Fibroblast of the aortic adventitia (primary cell): ENCODE results near the gene PPFIA3. TPM values are rescaled to one million over a fixed set of nuclear protein-coding genes. Genes with fewer than 3 reads are reported as not detected.
"Not testable (repeated sequence)": the region's sequence is repeated elsewhere in the genome, so short reads cannot be mapped to it uniquely, and the experiment has no call there.

Source experiments
- DNase-seq: peaks from one replicate; pipeline ENCODE4 v3.0.0-alpha.2; 2010; ENCODE audit warnings: low read depth
- H3K4me3 ChIP-seq: 2 replicates; pipeline ENCODE4 v1.5.1; 2011; ENCODE audit warnings: low read depth, mild to moderate bottlenecking, control low read depth, low read length, moderate library complexity
- total RNA-seq: library from RNA; depleted of rRNA; stranded (reverse); fragments of >200 nt; gene quantifications from 2 replicates; pipeline ENCODE4 v1.2.3, GENCODE V29; 2012; ENCODE audit warnings: low replicate concordance
- TF ChIP-seq, protein P1 (sequence below): IDR thresholded peaks from 2 replicates; pipeline ENCODE4 v1.5.1; 2011; ENCODE audit warnings: mild to moderate bottlenecking, low read length, control low read depth, inconsistent platforms; ENCODE audit not compliant: insufficient read depth

PPFIA3 gene
- total RNA-seq: 0.99 and 2.4 TPM in 2 replicates

DNA sequence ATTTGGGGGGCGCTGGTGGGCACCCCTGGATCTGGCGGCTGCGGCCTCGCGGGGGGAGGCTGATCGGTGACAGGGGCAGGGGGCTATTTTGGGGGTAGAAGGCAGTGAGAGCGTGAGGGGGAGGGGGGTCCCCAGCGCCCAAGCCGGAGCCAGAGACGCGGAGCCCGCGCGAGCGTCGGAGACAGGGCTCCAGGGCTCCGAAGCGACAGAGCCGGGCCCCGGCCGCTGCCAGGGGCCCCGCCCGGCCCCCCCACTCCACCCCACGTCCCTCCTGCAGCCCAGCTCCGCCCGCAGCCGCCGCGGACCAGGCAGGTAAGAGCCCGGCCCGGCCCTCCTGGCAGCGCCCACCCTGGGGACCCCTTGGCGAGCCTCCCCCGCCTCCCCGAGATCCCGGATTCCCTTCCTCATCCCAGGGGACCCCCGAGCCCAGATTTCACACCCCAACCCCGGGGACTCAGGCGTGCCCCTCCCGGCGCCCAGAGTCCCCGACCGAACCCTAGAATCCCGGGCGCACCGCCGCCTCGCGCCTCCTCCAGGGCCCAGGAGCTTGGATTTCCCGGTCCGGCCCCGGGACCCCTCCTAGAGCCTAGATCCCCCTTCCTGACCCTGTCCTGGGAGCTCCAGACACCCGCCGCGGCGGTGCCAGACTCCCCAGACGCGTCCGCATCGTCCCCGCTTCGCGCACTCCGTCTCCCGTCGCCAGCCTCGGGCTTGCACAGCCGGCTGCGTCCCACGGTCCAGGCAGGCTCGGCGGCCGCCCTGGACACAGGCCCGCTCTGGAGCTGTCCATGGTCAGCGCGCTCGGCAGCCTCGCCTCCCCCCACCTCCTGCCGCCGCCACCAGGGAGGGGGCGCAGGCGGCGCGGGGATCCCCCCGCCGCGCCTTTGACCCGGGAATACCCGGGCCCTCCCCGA is at the start of gene PPFIA3:
TSS of gene PPFIA3 (plus strand) at position 134 of the 914 bp plus-strand sequence. CDS start 8,330 bp downstream, outside the sequence.
- TF ChIP-seq, protein P1, sequence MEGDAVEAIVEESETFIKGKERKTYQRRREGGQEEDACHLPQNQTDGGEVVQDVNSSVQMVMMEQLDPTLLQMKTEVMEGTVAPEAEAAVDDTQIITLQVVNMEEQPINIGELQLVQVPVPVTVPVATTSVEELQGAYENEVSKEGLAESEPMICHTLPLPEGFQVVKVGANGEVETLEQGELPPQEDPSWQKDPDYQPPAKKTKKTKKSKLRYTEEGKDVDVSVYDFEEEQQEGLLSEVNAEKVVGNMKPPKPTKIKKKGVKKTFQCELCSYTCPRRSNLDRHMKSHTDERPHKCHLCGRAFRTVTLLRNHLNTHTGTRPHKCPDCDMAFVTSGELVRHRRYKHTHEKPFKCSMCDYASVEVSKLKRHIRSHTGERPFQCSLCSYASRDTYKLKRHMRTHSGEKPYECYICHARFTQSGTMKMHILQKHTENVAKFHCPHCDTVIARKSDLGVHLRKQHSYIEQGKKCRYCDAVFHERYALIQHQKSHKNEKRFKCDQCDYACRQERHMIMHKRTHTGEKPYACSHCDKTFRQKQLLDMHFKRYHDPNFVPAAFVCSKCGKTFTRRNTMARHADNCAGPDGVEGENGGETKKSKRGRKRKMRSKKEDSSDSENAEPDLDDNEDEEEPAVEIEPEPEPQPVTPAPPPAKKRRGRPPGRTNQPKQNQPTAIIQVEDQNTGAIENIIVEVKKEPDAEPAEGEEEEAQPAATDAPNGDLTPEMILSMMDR: no peak
- DNase-seq: peak; percentile 46
- H3K4me3 ChIP-seq: peak within 1 kb of the TSS; percentile 80

DNA sequence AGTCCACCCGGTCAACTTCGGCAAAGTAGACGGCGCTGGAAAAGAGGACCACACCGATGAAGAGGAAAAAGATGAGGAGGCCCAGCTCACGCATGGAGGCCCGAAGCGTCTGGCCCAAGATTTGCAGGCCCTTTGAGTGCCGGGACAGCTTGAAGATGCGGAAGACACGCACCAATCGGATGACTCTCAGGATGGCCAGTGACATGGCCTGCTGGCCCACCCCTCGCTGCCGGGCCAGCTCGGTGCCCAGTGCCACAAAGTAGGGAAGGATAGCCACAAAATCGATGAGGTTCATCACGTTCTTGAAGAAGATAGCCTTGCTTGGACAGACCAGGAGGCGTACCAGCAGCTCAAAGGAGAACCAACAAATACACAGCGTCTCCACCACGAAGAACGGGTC is 48.9 kb upstream of the PPFIA3 start:
- no peak for DNase-seq
- TF ChIP-seq, protein P1: no peak
- H3K4me3 ChIP-seq: no peak overlapping the region

DNA sequence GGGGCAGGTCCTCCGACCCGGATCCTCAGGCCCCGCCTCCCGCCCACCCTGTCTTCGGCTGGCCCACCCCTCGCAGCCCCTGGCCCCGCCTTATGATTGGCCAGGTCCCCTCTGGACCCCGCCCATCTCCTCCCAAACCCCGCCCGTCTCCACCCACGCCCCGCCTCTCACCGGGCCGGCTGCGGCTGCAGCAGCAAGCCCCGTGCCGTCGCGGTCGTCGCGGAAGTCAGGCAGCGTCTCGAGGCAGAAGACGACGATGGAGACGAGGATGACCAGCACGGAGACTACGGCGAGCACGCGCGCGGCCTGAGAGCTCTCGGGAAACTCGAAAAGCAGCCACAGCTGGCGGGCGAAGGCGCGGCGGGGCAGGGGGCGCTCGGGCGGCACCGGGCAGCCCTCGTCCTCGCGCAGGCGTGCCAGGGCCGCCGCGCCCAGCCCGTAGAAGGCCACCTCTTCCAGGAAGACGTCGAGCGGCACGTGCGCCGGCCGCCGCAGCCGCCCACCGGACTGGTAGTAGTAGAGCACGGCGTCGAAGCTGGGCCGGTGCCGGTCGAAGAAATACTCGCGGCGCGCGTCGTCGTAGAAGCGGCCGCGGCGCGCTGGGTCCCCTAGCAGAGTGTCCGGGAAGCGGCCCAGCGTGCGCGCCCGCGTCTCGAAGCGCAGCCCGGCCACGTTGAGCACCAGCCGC is 47.3 kb upstream of the PPFIA3 start:
- no peak for DNase-seq
- no peak overlapping the region for H3K4me3 ChIP-seq
- TF ChIP-seq, protein P1: no peak

DNA sequence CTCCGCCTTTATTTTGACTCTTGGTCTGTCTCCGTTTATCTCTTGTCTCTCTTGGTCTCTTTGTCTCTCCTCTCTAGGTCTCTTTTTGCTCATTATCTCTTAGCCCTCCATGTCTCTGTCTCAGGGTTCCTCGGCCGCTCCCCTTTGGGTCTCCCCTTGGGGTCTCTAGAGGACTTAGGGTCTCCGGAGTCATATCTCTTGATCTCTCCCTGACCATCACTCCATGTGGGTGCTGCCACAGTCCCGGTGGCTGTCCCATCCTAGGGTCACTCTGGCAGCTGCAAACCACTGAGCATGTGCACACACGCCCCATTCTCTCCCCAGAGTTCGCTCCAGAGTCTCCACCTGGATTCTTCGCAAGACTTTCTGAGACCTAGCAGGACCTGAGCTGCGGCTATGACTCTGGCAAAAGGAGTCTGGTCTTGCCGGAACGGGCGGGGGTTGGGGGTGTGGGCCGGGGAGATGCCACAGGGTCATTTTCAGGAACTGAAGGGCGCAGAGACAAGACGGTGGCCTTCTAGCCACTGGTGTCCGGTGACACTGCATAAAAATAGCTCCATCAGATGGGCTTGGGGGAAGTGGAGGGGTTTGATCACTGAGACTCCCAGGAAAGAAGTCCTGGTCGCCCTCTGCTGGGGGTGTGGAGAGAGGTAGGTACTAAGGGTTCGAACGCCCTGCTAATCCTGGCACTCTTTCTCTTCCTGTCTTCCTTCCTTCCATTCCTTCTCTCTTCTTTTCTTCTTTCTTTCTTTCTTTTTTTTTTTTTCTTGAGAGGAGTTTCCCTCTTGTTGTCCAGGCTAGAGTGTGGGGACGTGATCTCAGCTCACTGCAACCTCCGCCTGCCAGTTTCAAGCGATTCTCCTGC is 45.6 kb upstream of the PPFIA3 start:
- H3K4me3 ChIP-seq: no peak overlapping the region
- TF ChIP-seq, protein P1: peak; percentile 26
- DNase-seq: no peak

DNA sequence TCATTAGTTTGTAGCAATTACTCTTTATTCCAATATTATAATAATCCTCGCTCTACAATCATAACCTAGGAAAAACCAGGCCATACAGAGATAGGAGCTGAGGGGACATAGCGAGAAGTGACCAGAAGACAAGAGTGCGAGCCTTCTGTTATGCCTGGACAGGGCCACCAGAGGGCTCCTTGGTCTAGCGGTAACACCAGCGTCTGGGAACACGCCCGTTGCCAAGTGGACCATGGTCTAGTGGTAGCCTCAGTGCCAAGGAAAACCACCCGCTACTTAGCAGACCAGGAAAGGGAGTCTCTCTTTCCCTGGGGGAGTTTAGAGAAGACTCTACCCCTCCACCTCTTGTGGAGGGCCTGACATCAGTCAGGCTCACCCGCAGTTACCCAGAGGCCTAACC is 44.5 kb upstream of the PPFIA3 start:
- TF ChIP-seq, protein P1: peak; percentile 68
- DNase-seq: peak; percentile 74
- H3K4me3 ChIP-seq: not testable (repeated sequence)

DNA sequence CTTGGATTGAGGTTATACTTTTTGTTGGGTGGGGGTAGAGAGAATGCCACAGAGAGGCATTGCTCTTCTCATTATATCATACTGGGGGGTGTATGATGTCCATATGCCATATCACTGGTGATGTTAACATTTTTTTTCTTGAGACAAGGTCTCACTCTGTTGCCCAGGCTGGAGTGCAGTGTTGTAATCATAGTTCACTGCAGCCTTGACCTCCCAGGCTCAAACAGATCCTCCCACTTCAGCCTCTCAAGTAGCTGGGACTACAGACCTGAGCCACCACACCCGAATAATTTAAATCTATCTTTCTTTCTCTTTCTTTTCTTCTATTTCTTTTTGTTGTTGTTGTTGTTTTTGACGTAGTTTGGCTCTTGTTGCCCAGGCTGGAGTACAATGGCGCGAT is 39.0 kb upstream of the PPFIA3 start:
- H3K4me3 ChIP-seq: no peak overlapping the region
- no peak for DNase-seq
- TF ChIP-seq, protein P1: no peak
